Measurements from ENCODE around the gene SLC1A7.

The SLC1A7 gene

GRCh38 chr1:53112271-53112774 is 30.1 kb downstream of the SLC1A7 start:
- Histone ChIP-seq H3K9ac (ENCODE audit: low read length) (no peak overlapping the region), H3F3A (ENCODE audit: insufficient read depth, low read length) (no peaks in the 10 kb centered on the region), H3K4me2 (ENCODE audit: low read length) (no peak overlapping the region), H3K4me1 (ENCODE audit: insufficient read depth, low read length, severe bottlenecking) (no peaks in the 10 kb centered on the region), H3K27ac (ENCODE audit: low read depth, low read length, poor library complexity, severe bottlenecking) (no peak overlapping the region), H3K36me3 (ENCODE audit: insufficient read depth, low read length) (no peaks in the 10 kb centered on the region), H3K9me2 (ENCODE audit: low read depth, low read length) (no peaks in the 10 kb centered on the region), H3K79me2 (ENCODE audit: insufficient read depth, low read length) (no peaks in the 10 kb centered on the region), H2AFZ (ENCODE audit: low read length) (no peak overlapping the region), H3K4me3 (ENCODE audit: low read depth, low read length, poor library complexity, severe bottlenecking) (no peak overlapping the region), H4K20me1 (ENCODE audit: insufficient read depth, low read length) (no peaks in the 10 kb centered on the region), H3K27me3 (ENCODE audit: insufficient read depth, low read length) (no peaks in the 10 kb centered on the region), H3K9me3 (ENCODE audit: low read length) (no peaks in the 10 kb centered on the region)
- TF ChIP-seq EZH2 (IDR thresholded peaks at IDR 0.05; ENCODE audit: borderline replicate concordance, low read length) (no peak), CTCF (IDR thresholded peaks at IDR 0.05; ENCODE audit: low read length) (no peak)

- Histone ChIP-seq H3K9me3 (ENCODE audit: low read length) (no peaks in the 10 kb centered on the region), H4K20me1 (ENCODE audit: insufficient read depth, low read length) (no peaks in the 10 kb centered on the region), H3K4me2 (ENCODE audit: low read length) (no peak overlapping the region), H3K27me3 (ENCODE audit: insufficient read depth, low read length) (no peaks in the 10 kb centered on the region), H2AFZ (ENCODE audit: low read length) (no peak overlapping the region), H3F3A (ENCODE audit: insufficient read depth, low read length) (no peaks in the 10 kb centered on the region), H3K9ac (ENCODE audit: low read length) (no peak overlapping the region), H3K36me3 (ENCODE audit: insufficient read depth, low read length) (no peaks in the 10 kb centered on the region), H3K27ac (ENCODE audit: low read depth, low read length, poor library complexity, severe bottlenecking) (no peak overlapping the region), H3K4me1 (ENCODE audit: insufficient read depth, low read length, severe bottlenecking) (no peaks in the 10 kb centered on the region), H3K4me3 (ENCODE audit: low read depth, low read length, poor library complexity, severe bottlenecking) (no peak overlapping the region), H3K79me2 (ENCODE audit: insufficient read depth, low read length) (no peaks in the 10 kb centered on the region), H3K9me2 (ENCODE audit: low read depth, low read length) (no peaks in the 10 kb centered on the region)
- TF ChIP-seq EZH2 (IDR thresholded peaks at IDR 0.05; ENCODE audit: borderline replicate concordance, low read length) (no peak), CTCF (IDR thresholded peaks at IDR 0.05; ENCODE audit: low read length) (no peak)
Measured at GRCh38 chr1:53111693-53112092, 30.7 kb downstream of the SLC1A7 start.

- Histone ChIP-seq H3K4me1 (ENCODE audit: insufficient read depth, low read length, severe bottlenecking) (no peaks in the 10 kb centered on the region), H3K4me2 (ENCODE audit: low read length) (no peak overlapping the region), H3K4me3 (ENCODE audit: low read depth, low read length, poor library complexity, severe bottlenecking) (no peak overlapping the region), H3K9ac (ENCODE audit: low read length) (no peak overlapping the region), H3K9me2 (ENCODE audit: low read depth, low read length) (no peaks in the 10 kb centered on the region), H3K79me2 (ENCODE audit: insufficient read depth, low read length) (no peaks in the 10 kb centered on the region), H3K36me3 (ENCODE audit: insufficient read depth, low read length) (no peaks in the 10 kb centered on the region), H3K27ac (ENCODE audit: low read depth, low read length, poor library complexity, severe bottlenecking) (no peak overlapping the region), H4K20me1 (ENCODE audit: insufficient read depth, low read length) (no peaks in the 10 kb centered on the region), H3K27me3 (ENCODE audit: insufficient read depth, low read length) (no peaks in the 10 kb centered on the region), H2AFZ (ENCODE audit: low read length) (no peak overlapping the region), H3K9me3 (ENCODE audit: low read length) (no peaks in the 10 kb centered on the region), H3F3A (ENCODE audit: insufficient read depth, low read length) (no peaks in the 10 kb centered on the region)
- no peak for TF ChIP-seq EZH2 (IDR thresholded peaks at IDR 0.05; ENCODE audit: borderline replicate concordance, low read length)
- no peak for TF ChIP-seq CTCF (IDR thresholded peaks at IDR 0.05; ENCODE audit: low read length)
Measured at GRCh38 chr1:53111073-53111556, 31.3 kb downstream of the SLC1A7 start.

Data from OCI-LY1 (cell line).